HG02943 (cell line): ENCODE data around the gene WWC2.

Source experiments
- ATAC-seq: cut with Tn5 transposase; IDR thresholded peaks from one replicate; pipeline ENCODE4 v1.9.1; 2021; ENCODE audit warnings: mild to moderate bottlenecking, low read depth, moderate library complexity; ENCODE audit not compliant: unreplicated experiment

The WWC2 gene

GRCh38 chr4:183369073-183369472, 270.0 kb downstream of the WWC2 start:
- no peak for ATAC-seq
